H1 (cell line): ENCODE measurements around the gene CRTC3. TPM values are rescaled to one million over a fixed set of nuclear protein-coding genes. Genes with fewer than 3 reads are reported as not detected.

ENCODE experiments used
- CTCF ChIA-PET: fragments of 300-600 bp; sonication (Branson Sonifier 250); formaldehyde crosslinking; loops from one replicate; lab custom pipeline; 2021; ENCODE audit not compliant: partially characterized antibody; lab: Charles Lee
- POLR2A ChIA-PET: fragments of 300-600 bp; sonication (Branson Sonifier 250); formaldehyde crosslinking; loops from one replicate; lab custom pipeline; 2021; ENCODE audit warnings: inconsistent platforms; ENCODE audit not compliant: partially characterized antibody; lab: Charles Lee
- DNase-seq, 2 experiments: peaks; one replicate each; pipeline versions ENCODE4 v3.0.0 to v3.0.0-alpha.2; 2010 to 2022; ENCODE audit warnings: low spot score in 2 of 2, low read depth in 1 of 2, mixed read lengths in 1 of 2
- FAIRE-seq: peaks from 2 replicates; lab custom pipeline; 2011; peaks lifted over from hg19 to GRCh38; lab: Jason Lieb, UNC
- H2AFZ ChIP-seq: 2 replicates; pipeline ENCODE4 v1.8.1; 2012; ENCODE audit warnings: low read length, inconsistent platforms
- H2AK5ac ChIP-seq: 2 replicates; pipeline ENCODE4 v1.6.1; 2013; ENCODE audit warnings: low read depth, low read length
- H2BK120ac ChIP-seq: replicated peaks from 2 replicates; pipeline ENCODE3; 2013; ENCODE audit warnings: low read depth, low read length, inconsistent platforms
- H2BK12ac ChIP-seq: 2 replicates; pipeline ENCODE4 v1.6.1; 2013; ENCODE audit warnings: low read depth, low read length
- H2BK15ac ChIP-seq: 2 replicates; pipeline ENCODE4 v1.6.1; 2013; ENCODE audit warnings: low read length
- H2BK20ac ChIP-seq: 2 replicates; pipeline ENCODE4 v1.6.1; 2013; ENCODE audit warnings: low read length
- H2BK5ac ChIP-seq: 2 replicates; pipeline ENCODE4 v1.6.1; 2013; ENCODE audit warnings: low read depth, low read length
- H3K14ac ChIP-seq: 2 replicates; pipeline ENCODE4 v1.6.1; 2013; ENCODE audit warnings: inconsistent platforms; ENCODE audit not compliant: insufficient read length
- H3K18ac ChIP-seq: 2 replicates; pipeline ENCODE4 v1.6.1; 2013; ENCODE audit warnings: low read length; ENCODE audit errors: extremely low read depth
- H3K23ac ChIP-seq: 2 replicates; pipeline ENCODE4 v1.6.1; 2013; ENCODE audit warnings: inconsistent platforms; ENCODE audit not compliant: insufficient read length
- H3K23me2 ChIP-seq: 2 replicates; pipeline ENCODE4 v1.6.1; 2013; ENCODE audit warnings: low read depth, low read length
- H3K27ac ChIP-seq: 2 replicates; pipeline ENCODE4 v1.6.1; 2011; ENCODE audit warnings: low read depth, low read length, inconsistent platforms
- H3K27me3 ChIP-seq, 4 experiments: replicated peaks in 1 of 4; 1 replicate in 1 of 4; 2 replicates in 3 of 4; pipeline versions ENCODE4 v1.6.1 to v1.8.1; 2011 to 2013; ENCODE audit warnings: low read length in 3 of 4, mild to moderate bottlenecking in 3 of 4, inconsistent platforms in 2 of 4, mixed read lengths in 2 of 4, moderate library complexity in 1 of 4; ENCODE audit not compliant: control insufficient read depth in 3 of 4, insufficient read depth in 3 of 4; ENCODE audit errors: extremely low read depth in 1 of 4
- H3K36me3 ChIP-seq, 4 experiments: 2 replicates each; pipeline versions ENCODE4 v1.6.1 to v1.8.1; 2011 to 2013; ENCODE audit warnings: mild to moderate bottlenecking in 4 of 4, low read length in 3 of 4, moderate library complexity in 2 of 4, control low read depth in 1 of 4, inconsistent platforms in 1 of 4; ENCODE audit not compliant: insufficient read depth in 4 of 4, control insufficient read depth in 2 of 4
- H3K4ac ChIP-seq: replicated peaks from 2 replicates; pipeline ENCODE3; 2013; ENCODE audit warnings: low read length, low read depth, mixed read lengths, inconsistent platforms; ENCODE audit not compliant: insufficient read length
- H3K4me1 ChIP-seq, 4 experiments: replicated peaks in 1 of 4; 1 replicate in 1 of 4; 2 replicates in 3 of 4; pipeline versions ENCODE4 v1.6.1 to v1.8.1; 2011 to 2013; ENCODE audit warnings: low read length in 3 of 4, inconsistent platforms in 2 of 4, mixed read lengths in 1 of 4; ENCODE audit not compliant: insufficient read depth in 4 of 4, control insufficient read depth in 3 of 4
- H3K4me2 ChIP-seq, 2 experiments: 2 replicates each; pipeline versions ENCODE4 v1.6.1 to v1.8.1; 2011 to 2013; ENCODE audit warnings: low read depth in 2 of 2, low read length in 2 of 2, control low read depth in 1 of 2, inconsistent platforms in 1 of 2, mild to moderate bottlenecking in 1 of 2; ENCODE audit not compliant: insufficient read depth in 1 of 2
- H3K4me3 ChIP-seq, 4 experiments: fragments of 200-600, 300-600 bp in 1 of 4; sonication (generic), shearing (Covaris generic), sonication (Bioruptor Twin) in 1 of 4; 2 replicates each; pipeline versions ENCODE4 v1.5.1 to v1.8.1; 2011 to 2016; ENCODE audit warnings: low read length in 4 of 4, low read depth in 3 of 4, control low read depth in 2 of 4, inconsistent platforms in 2 of 4, mild to moderate bottlenecking in 2 of 4, mixed read lengths in 1 of 4, moderate library complexity in 1 of 4; ENCODE audit not compliant: insufficient read depth in 2 of 4; ENCODE audit errors: extremely low read depth in 1 of 4
- H3K56ac ChIP-seq: replicated peaks from 2 replicates; pipeline ENCODE3; 2013; ENCODE audit warnings: low read depth, mild to moderate bottlenecking, mixed read lengths, low read length, inconsistent platforms; ENCODE audit not compliant: insufficient read length
- H3K79me1 ChIP-seq: 2 replicates; pipeline ENCODE4 v1.6.1; 2013; ENCODE audit warnings: low read depth, low read length, control low read depth
- H3K79me2 ChIP-seq, 2 experiments: 2 replicates each; pipeline versions ENCODE4 v1.6.1 to v1.8.1; 2012 to 2013; ENCODE audit warnings: low read length in 2 of 2, mild to moderate bottlenecking in 2 of 2, inconsistent platforms in 1 of 2; ENCODE audit not compliant: insufficient read depth in 2 of 2, control insufficient read depth in 1 of 2
- H3K9ac ChIP-seq, 4 experiments: replicated peaks in 1 of 4; 1 replicate in 1 of 4; 2 replicates in 3 of 4; pipeline versions ENCODE4 v1.6.1 to v1.8.1; 2011 to 2013; ENCODE audit warnings: low read depth in 3 of 4, low read length in 3 of 4, control low read depth in 2 of 4, mild to moderate bottlenecking in 2 of 4, moderate library complexity in 2 of 4, inconsistent platforms in 1 of 4; ENCODE audit errors: extremely low read depth in 1 of 4
- H3K9me3 ChIP-seq, 2 experiments: 2 replicates each; pipeline versions ENCODE4 v1.6.1 to v1.8.1; 2012 to 2013; ENCODE audit warnings: mild to moderate bottlenecking in 2 of 2, moderate library complexity in 2 of 2, control low read depth in 1 of 2, inconsistent platforms in 1 of 2, low read depth in 1 of 2, low read length in 1 of 2, mixed read lengths in 1 of 2; ENCODE audit not compliant: insufficient read depth in 2 of 2
- H4K20me1 ChIP-seq, 2 experiments: replicated peaks in 1 of 2; 2 replicates each; pipeline versions ENCODE3 to v1.8.1; 2011 to 2013; ENCODE audit warnings: inconsistent platforms in 2 of 2, low read length in 2 of 2, mild to moderate bottlenecking in 1 of 2; ENCODE audit not compliant: insufficient read depth in 2 of 2, control insufficient read depth in 1 of 2
- H4K5ac ChIP-seq: 2 replicates; pipeline ENCODE4 v1.6.1; 2013; ENCODE audit warnings: low read length, low read depth, mixed read lengths, inconsistent platforms; ENCODE audit not compliant: insufficient read length
- H4K8ac ChIP-seq: 2 replicates; pipeline ENCODE4 v1.8.0; 2013; ENCODE audit warnings: mild to moderate bottlenecking, moderate library complexity, low read length, inconsistent platforms; ENCODE audit not compliant: insufficient read depth; ENCODE audit errors: extremely low read depth
- H4K91ac ChIP-seq: replicated peaks from 2 replicates; pipeline ENCODE3; 2013; ENCODE audit warnings: low read length, mixed read lengths, inconsistent platforms; ENCODE audit not compliant: insufficient read length
- SAP30 ChIP-seq: fragments of 300-600 bp; sonication (generic); IDR thresholded peaks from 2 replicates; pipeline ENCODE4 v1.7.1; 2012; ENCODE audit warnings: low read length, moderate library complexity, mild to moderate bottlenecking, inconsistent platforms; ENCODE audit not compliant: insufficient read depth, insufficient replicate concordance
- WGBS, 2 experiments: shearing (Covaris generic) in 1 of 2; methylation state at CpG; one replicate each; pipeline versions ENCODE4 v1.1.6 to v1.1.7; 2013 to 2015; ENCODE audit warnings: low lambda C conversion rate in 2 of 2, mixed read lengths in 2 of 2, inconsistent platforms in 1 of 2, low coverage in 1 of 2, missing lambda C conversion rate in 1 of 2; ENCODE audit not compliant: insufficient replicate concordance in 2 of 2, insufficient coverage in 1 of 2, insufficient read length in 1 of 2; ENCODE audit errors: extremely low coverage in 1 of 2, missing lambda C conversion rate in 1 of 2; 5-methylcytosine and 5-hydroxymethylcytosine counted together
- polyA plus RNA-seq, 7 experiments: library from polyadenylated mRNA; depleted of rRNA in 3 of 7; stranded (reverse) in 5 of 7; unstranded in 2 of 7; fragments of >200 nt in 5 of 7; fragments of 200-250 nt in 2 of 7; gene quantifications; 1 replicate in 5 of 7; 2 replicates in 1 of 7; 4 replicates in 1 of 7; pipeline versions ENCODE4 v1.2.1 to v1.2.3, GENCODE V29; 2011 to 2013; ENCODE audit warnings: missing spikeins in 2 of 7, mixed read lengths in 2 of 7
- total RNA-seq: library from RNA; stranded (reverse); fragmentation: NEBNext Ultra II Directional; extraction: Animal tissue kit (Norgen Biotek cat#: 25700); gene quantifications from 2 replicates; pipeline ENCODE4 v1.2.1, GENCODE V29; 2021

Gene CRTC3
- total and polyA plus RNA-seq, 2 of the 8 experiments (the other 6 are each of a cell fraction or from before 2014, with no cell fraction given) = 5.0 to 5.3 TPM

DNA sequence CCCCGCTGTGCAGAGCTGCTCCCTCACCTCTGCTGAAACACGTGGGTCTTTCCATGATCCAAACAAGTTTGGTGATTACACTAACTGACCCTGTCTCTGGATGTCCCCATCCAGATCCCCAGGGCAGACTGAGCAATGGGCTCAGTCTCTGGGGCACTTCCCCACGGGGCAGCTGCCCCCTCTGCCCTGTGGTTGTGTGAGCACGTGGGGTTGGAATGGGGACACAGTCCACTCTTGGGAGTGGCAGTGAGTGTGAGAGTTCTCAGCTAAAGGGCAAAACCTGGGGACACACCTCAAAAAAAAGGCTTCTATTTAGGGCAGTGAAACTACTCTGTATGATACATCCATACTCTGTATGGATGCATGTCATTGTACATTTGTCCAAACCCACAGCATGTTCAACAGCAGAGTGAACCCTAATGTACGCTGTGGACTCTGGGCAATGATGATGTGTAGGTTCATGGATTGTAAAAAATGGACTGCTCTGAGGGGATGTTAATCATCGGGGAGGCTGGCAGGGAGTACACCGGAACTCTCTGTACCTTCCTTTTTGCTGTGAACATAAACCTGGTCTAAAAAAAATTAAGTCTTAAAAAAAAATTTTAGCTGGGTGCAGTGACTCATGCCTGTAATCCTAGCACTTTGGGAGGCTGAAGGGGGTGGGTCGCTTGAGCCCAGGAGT is 137.5 kb downstream of the CRTC3 start:
- no peak overlapping the region for H3K18ac ChIP-seq
- H3K56ac ChIP-seq = no peak overlapping the region
- no peaks in the 10 kb centered on the region for H3K4me1 ChIP-seq
- H3K36me3 ChIP-seq = no peaks in the 10 kb centered on the region
- no peak overlapping the region for H2BK15ac ChIP-seq
- DNase-seq (no peak), FAIRE-seq (no peak)
- H2AFZ ChIP-seq = no peak overlapping the region
- no peaks in the 10 kb centered on the region for H3K27me3 ChIP-seq
- H3K23ac ChIP-seq = no peak overlapping the region
- no peak overlapping the region for H4K8ac ChIP-seq
- no peak overlapping the region for H2AK5ac ChIP-seq
- no peak overlapping the region for H4K5ac ChIP-seq
- H2BK120ac ChIP-seq = no peak overlapping the region
- 90% methylated on average over 8 of the region's 8 CpGs; no CpG with 5 or more reads in 1 of the 2 experiments for WGBS, 2 experiments
- no peak overlapping the region for H3K4me3 ChIP-seq
- H3K14ac ChIP-seq = no peak overlapping the region
- H3K9ac ChIP-seq = no peak overlapping the region
- no peak overlapping the region for H2BK5ac ChIP-seq
- no peaks in the 10 kb centered on the region for H3K79me2 ChIP-seq
- peaks cover 3% of the 10 kb centered on the region; the same call in 1 of the 2 replicates for H3K23me2 ChIP-seq
- no peak overlapping the region for H3K4me2 ChIP-seq
- CTCF ChIA-PET = interaction anchor here (0.7 kb wide), 1 partner anchor 1074 kb away, joined by 4 read pairs; no protein-coding TSS in a partner anchor
- H4K91ac ChIP-seq = no peak overlapping the region
- POLR2A ChIA-PET = interaction anchor here (0.6 to 0.8 kb wide), 2 partner anchors 24 to 345 kb away, joined by 3 read pairs; no protein-coding TSS in a partner anchor
- no peak overlapping the region for H3K27ac ChIP-seq
- H2BK12ac ChIP-seq = no peak overlapping the region
- H3K79me1 ChIP-seq = no peaks in the 10 kb centered on the region
- H2BK20ac ChIP-seq = no peak overlapping the region
- no peaks in the 10 kb centered on the region for H4K20me1 ChIP-seq
- no peaks in the 10 kb centered on the region for H3K9me3 ChIP-seq
- no peak overlapping the region for H3K4ac ChIP-seq
- TF ChIP-seq SAP30 = no peak
